Stimulated activated CD8-positive, alpha-beta memory T cell treated with anti-CD3 and anti-CD28 coated beads, Interleukin-15, amount 100 ng/mL, for 24 hours (primary cell): ENCODE data around the gene STT3A.
"Not testable (repeated sequence)": the region's sequence is repeated elsewhere in the genome, so short reads cannot be mapped to it uniquely, and the experiment has no call there.

Source experiments
- DNase-seq: peaks from one replicate; pipeline ENCODE4 v3.0.0-alpha.2; 2020; ENCODE audit warnings: low read depth

The STT3A gene

GRCh38 chr11:125592305-125593113 is at the start of gene STT3A:
Gene STT3A (plus strand): TSS chr11:125592852. CDS start chr11:125595916, 3,064 bp downstream.
- DNase-seq, result peak; percentile 94

DNA sequence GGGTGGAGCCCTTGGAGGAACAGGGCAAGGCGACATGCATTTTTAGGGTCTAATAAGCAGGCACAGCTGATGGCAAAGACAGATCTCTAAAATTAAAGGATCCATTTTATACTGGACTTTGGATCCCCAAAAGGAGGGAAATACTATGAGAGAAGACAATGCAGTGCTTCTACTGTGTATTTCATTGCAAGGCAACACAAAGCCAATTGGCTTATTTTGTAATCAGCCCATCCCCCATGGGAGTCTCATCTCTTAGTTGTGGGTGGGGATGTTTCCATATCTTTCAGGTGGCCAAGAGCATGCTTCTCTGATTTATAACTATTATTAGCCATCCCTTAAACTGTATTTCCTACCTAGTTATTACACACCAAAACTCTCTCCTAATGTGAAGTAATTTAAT is 41.9 kb upstream of the STT3A start:
- DNase-seq, result no peak

GRCh38 chr11:125551835-125552342 is 40.8 kb upstream of the STT3A start:
- DNase-seq, result no peak

- DNase-seq, result no peak
Observed at GRCh38 chr11:125552927-125553326, 39.7 kb upstream of the STT3A start.

GRCh38 chr11:125553357-125553756 is 39.3 kb upstream of the STT3A start:
- no peak for DNase-seq

- no peak for DNase-seq
Observed at GRCh38 chr11:125554038-125554437, 38.6 kb upstream of the STT3A start.

GRCh38 chr11:125559888-125560287 is 32.8 kb upstream of the STT3A start:
- DNase-seq, result no peak

- DNase-seq, result no peak
Observed at GRCh38 chr11:125561924-125562323, 30.7 kb upstream of the STT3A start.

DNA sequence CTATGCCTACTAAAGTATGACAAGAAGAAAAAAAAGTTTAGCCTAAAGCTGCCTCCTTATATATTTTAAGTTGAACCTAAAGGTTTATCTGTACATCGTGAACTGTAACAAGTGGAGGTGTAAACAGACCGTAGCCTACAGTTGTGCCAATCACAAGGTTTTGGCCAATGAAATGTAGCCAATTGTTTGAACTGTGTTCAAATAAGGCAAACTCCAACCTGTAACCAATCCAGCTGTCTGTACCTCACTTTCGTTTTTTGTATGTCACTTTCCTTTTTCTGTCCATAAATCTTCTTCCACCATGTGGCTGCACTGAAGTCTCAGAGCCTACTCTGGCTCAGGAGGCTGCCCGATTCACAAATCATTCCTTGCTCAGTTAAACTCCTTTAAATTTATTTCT is 30.2 kb upstream of the STT3A start:
- no peak for DNase-seq

DNA sequence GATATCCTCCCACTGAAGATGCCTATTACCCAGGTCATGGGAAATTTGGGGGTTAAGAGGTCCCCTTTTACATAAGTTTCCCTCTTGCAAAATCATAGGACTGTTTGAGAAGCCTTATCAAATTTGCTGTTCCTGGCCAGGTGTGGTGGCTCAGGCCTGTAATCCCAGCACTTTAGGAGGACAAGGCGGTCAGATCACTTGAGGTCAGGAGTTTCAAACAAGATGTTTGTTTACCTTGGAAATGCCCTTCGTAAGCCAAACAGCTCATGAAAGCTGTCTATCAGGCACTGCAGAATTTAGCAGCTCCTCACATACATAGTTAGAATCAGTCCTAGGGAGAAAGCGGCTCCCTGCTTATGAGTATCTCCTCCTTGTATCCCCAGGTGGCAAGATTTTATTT is 28.3 kb upstream of the STT3A start:
- DNase-seq, result no peak

DNA sequence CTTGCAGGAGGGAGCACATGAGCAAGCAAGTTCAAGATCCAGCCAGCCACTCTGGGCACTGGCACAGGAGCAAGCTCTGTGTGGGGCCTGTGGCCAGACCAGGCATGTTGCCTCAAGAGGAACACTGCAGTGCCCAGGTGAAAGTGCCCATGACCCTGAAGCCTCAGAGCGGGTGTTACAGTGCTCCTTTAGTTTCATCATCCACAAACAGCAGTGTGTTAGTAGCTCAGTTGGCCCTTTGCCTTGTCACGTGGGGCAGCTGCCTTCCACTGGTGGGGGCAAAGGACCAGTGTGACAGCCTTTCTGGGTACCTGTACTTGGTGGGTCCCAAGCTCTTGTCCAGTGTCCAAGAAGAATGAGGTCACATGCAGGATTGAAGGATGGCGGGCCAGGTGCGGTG is 26.4 kb upstream of the STT3A start:
- DNase-seq, result no peak

DNA sequence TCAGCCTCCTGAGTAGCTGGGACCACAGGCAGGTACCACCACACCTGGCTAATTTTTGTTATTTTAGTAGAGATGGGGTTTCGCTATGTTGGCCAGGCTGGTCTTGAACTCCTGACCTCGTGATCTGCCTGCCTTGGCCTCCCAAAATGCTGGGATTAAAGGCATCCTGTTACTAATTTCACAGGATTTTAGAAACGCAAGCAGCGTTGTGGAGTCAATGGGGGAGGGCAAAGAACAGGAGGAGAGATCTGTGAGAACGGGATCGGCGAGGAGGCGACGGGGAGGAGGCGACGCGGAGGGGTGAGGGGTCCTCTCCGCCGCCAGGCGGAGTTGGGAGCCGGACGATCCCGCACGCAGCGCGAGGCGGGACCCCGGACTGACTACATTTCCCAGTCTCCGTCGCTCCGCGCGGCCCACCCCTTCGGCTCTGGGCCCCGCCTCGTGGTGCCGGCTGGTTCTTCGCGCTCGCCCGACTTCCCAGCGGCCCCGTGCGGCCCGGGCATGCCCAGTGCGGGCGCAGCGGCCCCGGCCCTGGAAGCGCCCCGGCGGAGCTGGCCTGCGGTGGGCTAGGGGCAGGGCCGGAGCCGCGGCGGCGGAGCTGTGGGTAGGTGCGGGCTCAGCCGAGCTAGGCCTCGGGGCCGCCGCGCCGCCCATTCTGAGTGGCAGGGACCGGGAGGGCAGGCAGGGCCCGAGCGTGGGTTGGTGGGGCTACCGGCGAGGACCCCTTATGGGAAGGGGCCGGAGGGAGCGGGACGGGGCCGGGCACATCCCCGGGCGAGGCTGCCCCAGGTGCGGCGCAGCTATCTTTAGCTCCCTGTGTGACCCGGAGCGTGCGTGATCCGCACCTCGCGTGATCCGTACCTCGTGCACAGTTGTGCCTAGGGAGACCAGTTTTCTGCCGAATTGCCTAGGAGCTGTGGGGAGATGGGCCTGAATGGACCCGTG is 23.4 kb upstream of the STT3A start, which contains the start of gene EI24:
Gene EI24, plus strand, starts transcription at position 508 of the 945 bp plus-strand sequence. CDS start 3,051 bp downstream, outside the sequence.
- peak; percentile 67 for DNase-seq

DNA sequence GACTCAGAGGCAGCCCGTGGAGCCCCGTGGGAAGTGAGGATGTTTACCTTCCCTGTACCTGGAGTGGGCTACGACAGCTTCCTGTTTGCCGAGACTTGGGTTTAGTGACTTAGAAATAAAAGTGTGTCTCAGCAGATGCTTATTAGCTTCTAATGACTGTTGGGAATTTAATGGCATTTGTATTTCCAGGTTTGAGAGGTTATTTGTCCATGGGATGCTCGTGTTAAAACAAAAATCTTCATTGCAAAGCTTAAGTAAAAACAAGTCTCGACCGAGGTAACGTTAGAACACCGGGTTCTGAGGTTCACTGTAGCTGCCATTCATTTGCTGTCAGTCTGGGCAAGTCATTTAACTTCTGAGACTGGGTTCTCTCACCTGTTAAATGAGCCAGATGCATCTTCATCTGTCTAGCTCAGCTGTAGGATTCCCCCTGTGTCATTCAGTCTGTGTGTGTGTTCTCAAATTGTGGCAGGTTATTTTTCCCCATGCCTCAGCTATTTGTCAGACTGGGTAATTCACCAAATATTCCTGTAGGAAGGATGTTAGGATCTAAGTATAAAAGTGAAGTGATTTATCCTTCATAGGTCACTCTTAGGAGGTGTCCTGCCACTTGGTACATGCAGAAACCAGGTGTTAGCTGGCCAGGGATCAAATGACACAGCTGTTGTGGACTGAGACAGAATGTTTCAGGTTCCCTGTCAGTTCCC is 22.6 kb upstream of the STT3A start:
- DNase-seq, result no peak

- DNase-seq, result no peak
Observed at GRCh38 chr11:125570952-125571351, 21.7 kb upstream of the STT3A start.

GRCh38 chr11:125572916-125573315 is 19.7 kb upstream of the STT3A start:
- DNase-seq, result no peak

- DNase-seq, result not testable (repeated sequence)
Observed at GRCh38 chr11:125577181-125577580, 15.5 kb upstream of the STT3A start.

DNA sequence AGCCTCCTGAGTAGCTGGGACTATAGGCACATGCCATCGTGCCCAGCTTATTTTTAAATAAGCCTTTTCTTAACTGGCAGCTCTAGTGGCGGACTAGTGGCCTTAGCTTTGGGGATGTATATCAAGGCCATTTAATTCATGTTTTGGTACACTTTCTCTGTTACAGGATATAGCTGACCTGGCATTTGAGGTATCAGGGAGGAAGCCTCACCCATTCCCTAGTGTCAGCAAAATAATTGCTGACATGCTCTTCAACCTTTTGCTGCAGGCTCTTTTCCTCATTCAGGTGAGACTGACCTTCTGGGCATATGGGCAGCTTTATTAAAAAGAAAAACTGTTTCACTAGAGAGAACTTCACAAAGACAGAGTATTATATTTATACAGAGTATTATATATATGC is 13.9 kb upstream of the STT3A start:
- DNase-seq, result no peak

GRCh38 chr11:125579811-125580210 is 12.8 kb upstream of the STT3A start:
- DNase-seq, result no peak

- DNase-seq, result no peak
Observed at GRCh38 chr11:125583496-125583895, 9.2 kb upstream of the STT3A start.

DNA sequence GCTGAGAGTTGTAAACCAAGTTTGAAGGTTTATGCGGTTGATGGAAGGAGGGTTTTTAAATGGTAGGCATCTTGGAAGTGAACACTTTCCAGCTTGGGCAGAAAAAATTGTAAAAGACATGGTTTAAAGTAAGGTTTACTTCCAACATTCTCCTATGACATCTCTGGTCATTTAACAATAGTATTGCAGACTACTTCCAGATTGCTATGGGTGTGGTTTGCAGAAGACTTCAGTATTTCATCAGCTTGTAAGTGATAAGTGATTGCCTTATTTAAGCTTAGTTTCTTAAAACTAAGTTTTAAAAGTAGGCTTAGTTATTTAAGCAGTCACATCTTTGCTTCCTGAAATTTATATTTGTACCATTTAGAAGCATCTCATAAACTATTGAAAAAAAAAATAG is 7.2 kb upstream of the STT3A start:
- DNase-seq, result no peak

GRCh38 chr11:125586623-125587022 is 6.0 kb upstream of the STT3A start:
- no peak for DNase-seq

GRCh38 chr11:125587480-125587879 is 5.2 kb upstream of the STT3A start:
- DNase-seq, result no peak
